Measurements from ENCODE around the gene EPB41L4A.
"Not testable (repeated sequence)": the region's sequence is repeated elsewhere in the genome, so short reads cannot be mapped to it uniquely, and the experiment has no call there.

- TF ChIP-seq POLR2A (IDR thresholded peaks at IDR 0.05; ENCODE audit: low read depth, low read length); EZH2 (IDR thresholded peaks at IDR 0.05; ENCODE audit: borderline replicate concordance, low read depth, low read length, severe bottlenecking); CTCF (IDR thresholded peaks at IDR 0.05; ENCODE audit: extremely low read depth in 1 of 2, insufficient read depth in 1 of 2, low read depth in 1 of 2, low read length in 2 of 2); POLR2AphosphoS5 (IDR thresholded peaks at IDR 0.05; ENCODE audit: insufficient read depth, low read depth, low read length); JUN (IDR thresholded peaks at IDR 0.05; ENCODE audit: borderline replicate concordance, insufficient read depth, insufficient read length, low read depth): not testable (repeated sequence)
Measured at GRCh38 chr5:112208195-112208594, 210.9 kb downstream of the EPB41L4A start.
